DMS79 (cell line): Measurements from ENCODE around the gene AKR1C1.
"Not testable (repeated sequence)": the region's sequence is repeated elsewhere in the genome, so short reads cannot be mapped to it uniquely, and the experiment has no call there.

Source experiments
- DNase-seq: peaks from one replicate; lab custom pipeline; 2025; lab: John Stamatoyannopoulos, UW

Gene AKR1C1

GRCh38 chr10:4947635-4948596 lies 15.3 kb upstream of the AKR1C1 start:
- DNase-seq, result no peak

- not testable (repeated sequence) for DNase-seq
These were observed 11.6 kb upstream of the AKR1C1 start for GRCh38 chr10:4951512-4952162.

GRCh38 chr10:4953405-4953804 lies 9.8 kb upstream of the AKR1C1 start:
- no peak for DNase-seq

GRCh38 chr10:4956088-4956487 lies 7.1 kb upstream of the AKR1C1 start:
- not testable (repeated sequence) for DNase-seq

- DNase-seq, result not testable (repeated sequence)
These were observed 6.1 kb upstream of the AKR1C1 start for GRCh38 chr10:4956955-4957645.

- not testable (repeated sequence) for DNase-seq
These were observed 1.7 kb upstream of the AKR1C1 start for GRCh38 chr10:4961558-4961957.

- not testable (repeated sequence) for DNase-seq
These were observed 907 bp upstream of the AKR1C1 start for GRCh38 chr10:4962308-4962707.

GRCh38 chr10:4963815-4964154 lies 570 bp downstream of the AKR1C1 start:
- DNase-seq, result not testable (repeated sequence)

GRCh38 chr10:4965763-4966162 lies 2.5 kb downstream of the AKR1C1 start:
- DNase-seq, result not testable (repeated sequence)

- DNase-seq, result not testable (repeated sequence)
These were observed 4.0 kb downstream of the AKR1C1 start for GRCh38 chr10:4967189-4967588.

- not testable (repeated sequence) for DNase-seq
These were observed 6.1 kb downstream of the AKR1C1 start for GRCh38 chr10:4969289-4969688.

- not testable (repeated sequence) for DNase-seq
These were observed 7.1 kb downstream of the AKR1C1 start for GRCh38 chr10:4970362-4970761.

- DNase-seq, result not testable (repeated sequence)
These were observed 9.3 kb downstream of the AKR1C1 start for GRCh38 chr10:4972369-4973142.

- DNase-seq, result not testable (repeated sequence)
These were observed 10.1 kb downstream of the AKR1C1 start for GRCh38 chr10:4973294-4973693.

- DNase-seq, result not testable (repeated sequence)
These were observed 11.2 kb downstream of the AKR1C1 start for GRCh38 chr10:4974400-4974799.

GRCh38 chr10:4977025-4977424 lies 13.8 kb downstream of the AKR1C1 start:
- DNase-seq, result no peak

GRCh38 chr10:4978870-4979269 lies 15.7 kb downstream of the AKR1C1 start:
- DNase-seq, result no peak

- DNase-seq, result no peak
These were observed 17.6 kb downstream of the AKR1C1 start for GRCh38 chr10:4980793-4981192.

GRCh38 chr10:4981722-4982471 lies 18.7 kb downstream of the AKR1C1 start:
- no peak for DNase-seq

- no peak for DNase-seq
These were observed 19.6 kb downstream of the AKR1C1 start for GRCh38 chr10:4982764-4983226.
